Cerebellar nuclear complex (tissue), 1 donor: ENCODE results near the gene MALT1.
"Not testable (repeated sequence)": the region's sequence is repeated elsewhere in the genome, so short reads cannot be mapped to it uniquely, and the experiment has no call there.

Source experiments
- DNase-seq, 2 experiments: peaks; one replicate each; lab custom pipeline; 2025; lab: John Stamatoyannopoulos, UW

The MALT1 gene

GRCh38 chr18:58733866-58734265, 62.6 kb downstream of the MALT1 start:
- DNase-seq, result no peak

GRCh38 chr18:58738322-58738721, 67.1 kb downstream of the MALT1 start:
- DNase-seq, result no peak

- no peak for DNase-seq
Measured at GRCh38 chr18:58745914-58746313, 74.6 kb downstream of the MALT1 start.

GRCh38 chr18:58748899-58749595, 77.8 kb downstream of the MALT1 start:
- DNase-seq, result no peak

- no peak for DNase-seq
Measured at GRCh38 chr18:58753976-58754375, 82.7 kb downstream of the MALT1 start.

GRCh38 chr18:58754544-58755068, 83.3 kb downstream of the MALT1 start:
- DNase-seq, result no peak

- no peak for DNase-seq
Measured at GRCh38 chr18:58755304-58756010, 84.2 kb downstream of the MALT1 start.

GRCh38 chr18:58756148-58756547, 84.9 kb downstream of the MALT1 start:
- no peak for DNase-seq

- no peak for DNase-seq
Measured at GRCh38 chr18:58756596-58757240, 85.5 kb downstream of the MALT1 start.

- DNase-seq, result not testable (repeated sequence)
Measured at GRCh38 chr18:58757351-58757750, 86.1 kb downstream of the MALT1 start.

GRCh38 chr18:58758046-58758445, 86.8 kb downstream of the MALT1 start:
- no peak for DNase-seq

- DNase-seq, result no peak
Measured at GRCh38 chr18:58758606-58759005, 87.3 kb downstream of the MALT1 start.

- DNase-seq, result no peak
Measured at GRCh38 chr18:58761241-58761969, 90.1 kb downstream of the MALT1 start.

GRCh38 chr18:58761970-58762780, 90.9 kb downstream of the MALT1 start:
- no peak for DNase-seq

GRCh38 chr18:58762781-58763171, 91.5 kb downstream of the MALT1 start:
- DNase-seq, result no peak

- no peak for DNase-seq
Measured at GRCh38 chr18:58766164-58766563, 94.9 kb downstream of the MALT1 start.

GRCh38 chr18:58766946-58767345, 95.7 kb downstream of the MALT1 start:
- no peak for DNase-seq

GRCh38 chr18:58768293-58768974, 97.2 kb downstream of the MALT1 start:
- DNase-seq, result no peak

- no peak for DNase-seq
Measured at GRCh38 chr18:58769321-58769720, 98.1 kb downstream of the MALT1 start.

- DNase-seq, result no peak
Measured at GRCh38 chr18:58770601-58771000, 99.3 kb downstream of the MALT1 start.

- DNase-seq, result no peak
Measured at GRCh38 chr18:58772161-58772560, 100.9 kb downstream of the MALT1 start.
